ENCODE data around the gene ABLIM2. TPM values are rescaled to one million over a fixed set of nuclear protein-coding genes. Genes with fewer than 3 reads are reported as not detected.
A peak's percentile ranks its signal among the peaks of the same experiment; 100 is the strongest.

Gene ABLIM2
- total and polyA plus RNA-seq, 2 of the 13 experiments (the other 11 are each of a cell fraction or from before 2014, with no cell fraction given): 0.20 to 0.37 TPM

- TF ChIP-seq ZBTB38 (CRISPR knock-in tag; IDR thresholded peaks at IDR 0.05) (no peak), KDM3A (CRISPR knock-in tag; IDR thresholded peaks at IDR 0.05; ENCODE audit: low read depth) (no peak)
Measured at GRCh38 chr4:8171266-8171665, 12.7 kb upstream of the ABLIM2 start (continued).

GRCh38 chr4:8170341-8170740, 11.7 kb upstream of the ABLIM2 start:
- intact Hi-C loops (cut with micrococcal nuclease; ENCODE audit: unreplicated experiment) (no loop called here), in situ Hi-C loops (cut with HindIII; ENCODE audit: extremely low pct_ligation_motif_present, low pct_unique_long_range_greater_than_20kb) (no loop called here)
- POLR2A ChIA-PET: no interaction called here
- Histone ChIP-seq H3K4me1 (ENCODE audit: insufficient read depth, low read length) (no peaks in the 10 kb centered on the region), H2AFZ (ENCODE audit: low read length) (no peak overlapping the region), H3K4me3 (replicated peaks in 1 of 3; ENCODE audit: insufficient read depth in 1 of 3, low read depth in 2 of 3, low read length in 3 of 3) (no peak overlapping the region), H3K36me3 (replicated peaks in 1 of 2; ENCODE audit: control insufficient read depth in 1 of 2, insufficient read depth in 2 of 2, low read length in 2 of 2) (no peaks in the 10 kb centered on the region), H3K4me2 (ENCODE audit: low read depth, low read length) (no peak overlapping the region), H3K27me3 (ENCODE audit: control insufficient read depth in 1 of 2, insufficient read depth in 2 of 2, low read length in 2 of 2) (peaks cover 5 to 39% of the 10 kb centered on the region in 2 experiments; a peak in 3 of 5 replicates), H4K20me1 (ENCODE audit: insufficient read depth, low read length) (no peaks in the 10 kb centered on the region), H3K9me3 (ENCODE audit: low read length) (peaks cover 5% of the 10 kb centered on the region; the same call in 1 of the 2 replicates), H3K27ac (ENCODE audit: extremely low read length, insufficient read depth, low read length) (no peak overlapping the region), H3K79me2 (ENCODE audit: insufficient read depth, low read length) (no peaks in the 10 kb centered on the region), H3K9ac (ENCODE audit: insufficient read depth, low read depth, low read length) (no peak overlapping the region)
- WGBS (ENCODE audit: low lambda C conversion rate): 0% methylated on average over 4 of the region's 11 CpGs
- BruUV-seq (replicated peaks): no TSS peak
- DNase-seq (ENCODE audit: low spot score) (no peak), ATAC-seq (peak; percentile 35; the same call in 2 of the 3 replicates), FAIRE-seq (no peak)
- TF ChIP-seq TFDP2 (CRISPR knock-in tag; IDR thresholded peaks at IDR 0.05): no peak
- TF ChIP-seq ZNF710 (CRISPR knock-in tag; IDR thresholded peaks at IDR 0.05; ENCODE audit: borderline replicate concordance): no peak
- no peak for TF ChIP-seq ZFP1 (CRISPR knock-in tag; IDR thresholded peaks at IDR 0.05)
- no peak for TF ChIP-seq SOX13 (IDR thresholded peaks at IDR 0.05)
- TF ChIP-seq SOX13 (CRISPR knock-in tag; conservative IDR thresholded peaks at IDR 0.05 in 1 of 2, IDR thresholded peaks at IDR 0.05 in 1 of 2): no peak
- TF ChIP-seq EP300 (IDR thresholded peaks at IDR 0.05; ENCODE audit: low read depth in 2 of 2, low read length in 2 of 2): no peak
- TF ChIP-seq EP300 (CRISPR knock-in tag; IDR thresholded peaks at IDR 0.05; ENCODE audit: borderline replicate concordance): no peak
- CTCF ChIA-PET (ENCODE audit: low intra/inter-chr PET ratio, low total read pairs): no interaction called here

Measured in HepG2 (cell line).